Measurements from ENCODE around the gene OR2A25. TPM values are rescaled to one million over a fixed set of nuclear protein-coding genes. Genes with fewer than 3 reads are reported as not detected.

Gene OR2A25
- polyA plus RNA-seq, 1 of the 3 experiments (the other 2 are of a cell fraction), result not detected

GRCh38 chr7:144038887-144039286 is 30.7 kb upstream of the OR2A25 start:
- H3K27me3 ChIP-seq (ENCODE audit: insufficient read depth), result no peaks in the 10 kb centered on the region
- no peak overlapping the region for H3K27ac ChIP-seq (ENCODE audit: low read depth in 2 of 2, low read length in 1 of 2)
- no peaks in the 10 kb centered on the region for H3K9me3 ChIP-seq
- no peak overlapping the region for H2AFZ ChIP-seq (ENCODE audit: low read depth)
- H3F3A ChIP-seq (replicated peaks; ENCODE audit: insufficient read depth), result no peaks in the 10 kb centered on the region
- H3K9me2 ChIP-seq, result no peaks in the 10 kb centered on the region
- no peaks in the 10 kb centered on the region for H3K4me1 ChIP-seq (ENCODE audit: control insufficient read depth in 1 of 2, insufficient read depth in 2 of 2, low read depth in 1 of 2, low read length in 1 of 2)
- no peak overlapping the region for H3K4me2 ChIP-seq
- H3K36me3 ChIP-seq (replicated peaks in 1 of 2; ENCODE audit: control insufficient read depth in 1 of 2, insufficient read depth in 2 of 2, low read length in 1 of 2), result no peaks in the 10 kb centered on the region
- H4K20me1 ChIP-seq (ENCODE audit: insufficient read depth), result no peaks in the 10 kb centered on the region
- CTCF ChIA-PET, result no interaction called here
- TF ChIP-seq JUND (IDR thresholded peaks at IDR 0.05), result no peak
- no peak for TF ChIP-seq RFX5 (IDR thresholded peaks at IDR 0.05; ENCODE audit: low read length)
- TF ChIP-seq RXRA (IDR thresholded peaks at IDR 0.05; ENCODE audit: borderline replicate concordance, low read depth), result no peak
- no peak for TF ChIP-seq CHD2 (IDR thresholded peaks at IDR 0.05; ENCODE audit: low read length, partially characterized antibody)
- no peak for TF ChIP-seq RAD21 (IDR thresholded peaks at IDR 0.05; ENCODE audit: low read length)
- 2% methylated on average over 4 of the region's 4 CpGs for WGBS (ENCODE audit: low lambda C conversion rate)
- DNase-seq, result no peak
- no peaks in the 10 kb centered on the region for H3K79me2 ChIP-seq (ENCODE audit: insufficient read depth)
- no peak overlapping the region for H3K4me3 ChIP-seq (ENCODE audit: low read depth in 2 of 2, low read length in 1 of 2)
- POLR2A ChIA-PET, result no interaction called here
- no peak overlapping the region for H3K9ac ChIP-seq

GRCh38 chr7:144048648-144049047 is 21.0 kb upstream of the OR2A25 start, which contains the start of gene OR2A5:
Gene OR2A5, plus strand, starts transcription at chr7:144048948. Its CDS starts 1,454 bp downstream, at chr7:144050402.
- Histone ChIP-seq H2AFZ (ENCODE audit: low read depth) (no peak within 1 kb of the TSS), H3K36me3 (replicated peaks in 1 of 2; ENCODE audit: control insufficient read depth in 1 of 2, insufficient read depth in 2 of 2, low read length in 1 of 2) (no peaks in the 10 kb centered on the region), H3K27me3 (ENCODE audit: insufficient read depth) (peaks cover 8% of the 10 kb centered on the region; the same call in 1 of the 2 replicates), H3F3A (replicated peaks; ENCODE audit: insufficient read depth) (no peaks in the 10 kb centered on the region), H3K79me2 (ENCODE audit: insufficient read depth) (no peaks in the 10 kb centered on the region), H4K20me1 (ENCODE audit: insufficient read depth) (no peaks in the 10 kb centered on the region), H3K9ac (no peak within 1 kb of the TSS), H3K9me2 (no peaks in the 10 kb centered on the region), H3K9me3 (no peaks in the 10 kb centered on the region), H3K27ac (ENCODE audit: low read depth in 2 of 2, low read length in 1 of 2) (no peak within 1 kb of the TSS), H3K4me1 (ENCODE audit: control insufficient read depth in 1 of 2, insufficient read depth in 2 of 2, low read depth in 1 of 2, low read length in 1 of 2) (no peaks in the 10 kb centered on the region), H3K4me3 (ENCODE audit: low read depth in 2 of 2, low read length in 1 of 2) (no peak within 1 kb of the TSS), H3K4me2 (no peak within 1 kb of the TSS)
- TF ChIP-seq TCF12 (IDR thresholded peaks at IDR 0.05) (no peak), RAD21 (IDR thresholded peaks at IDR 0.05; ENCODE audit: low read length) (no peak), ELF1 (IDR thresholded peaks at IDR 0.05) (no peak), CTCF (IDR thresholded peaks at IDR 0.05) (no peak), TEAD4 (IDR thresholded peaks at IDR 0.05; ENCODE audit: borderline replicate concordance, insufficient read depth) (no peak), POLR2AphosphoS5 (IDR thresholded peaks at IDR 0.05; ENCODE audit: low read depth, low read length) (no peak), FOXM1 (IDR thresholded peaks at IDR 0.05; ENCODE audit: low read depth) (no peak), FOXJ3 (CRISPR knock-in tag; IDR thresholded peaks at IDR 0.05) (no peak), RCOR1 (IDR thresholded peaks at IDR 0.05; ENCODE audit: low read length) (no peak), GABPA (IDR thresholded peaks at IDR 0.05; ENCODE audit: low read depth) (no peak), EZH2phosphoT487 (IDR thresholded peaks at IDR 0.05; ENCODE audit: borderline replicate concordance, low read depth) (no peak)
- ChIA-PET POLR2A (no interaction called here), CTCF (no interaction called here)
- no peak for DNase-seq
- WGBS (ENCODE audit: low lambda C conversion rate), result 0% methylated on average over 1 of the region's 1 CpG
